Measurements from ENCODE around the gene TCF25. TPM values are rescaled to one million over a fixed set of nuclear protein-coding genes. Genes with fewer than 3 reads are reported as not detected.

Gene TCF25, protein sequence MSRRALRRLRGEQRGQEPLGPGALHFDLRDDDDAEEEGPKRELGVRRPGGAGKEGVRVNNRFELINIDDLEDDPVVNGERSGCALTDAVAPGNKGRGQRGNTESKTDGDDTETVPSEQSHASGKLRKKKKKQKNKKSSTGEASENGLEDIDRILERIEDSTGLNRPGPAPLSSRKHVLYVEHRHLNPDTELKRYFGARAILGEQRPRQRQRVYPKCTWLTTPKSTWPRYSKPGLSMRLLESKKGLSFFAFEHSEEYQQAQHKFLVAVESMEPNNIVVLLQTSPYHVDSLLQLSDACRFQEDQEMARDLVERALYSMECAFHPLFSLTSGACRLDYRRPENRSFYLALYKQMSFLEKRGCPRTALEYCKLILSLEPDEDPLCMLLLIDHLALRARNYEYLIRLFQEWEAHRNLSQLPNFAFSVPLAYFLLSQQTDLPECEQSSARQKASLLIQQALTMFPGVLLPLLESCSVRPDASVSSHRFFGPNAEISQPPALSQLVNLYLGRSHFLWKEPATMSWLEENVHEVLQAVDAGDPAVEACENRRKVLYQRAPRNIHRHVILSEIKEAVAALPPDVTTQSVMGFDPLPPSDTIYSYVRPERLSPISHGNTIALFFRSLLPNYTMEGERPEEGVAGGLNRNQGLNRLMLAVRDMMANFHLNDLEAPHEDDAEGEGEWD
- 70.6 and 108 TPM in 2 replicates for polyA plus RNA-seq

DNA sequence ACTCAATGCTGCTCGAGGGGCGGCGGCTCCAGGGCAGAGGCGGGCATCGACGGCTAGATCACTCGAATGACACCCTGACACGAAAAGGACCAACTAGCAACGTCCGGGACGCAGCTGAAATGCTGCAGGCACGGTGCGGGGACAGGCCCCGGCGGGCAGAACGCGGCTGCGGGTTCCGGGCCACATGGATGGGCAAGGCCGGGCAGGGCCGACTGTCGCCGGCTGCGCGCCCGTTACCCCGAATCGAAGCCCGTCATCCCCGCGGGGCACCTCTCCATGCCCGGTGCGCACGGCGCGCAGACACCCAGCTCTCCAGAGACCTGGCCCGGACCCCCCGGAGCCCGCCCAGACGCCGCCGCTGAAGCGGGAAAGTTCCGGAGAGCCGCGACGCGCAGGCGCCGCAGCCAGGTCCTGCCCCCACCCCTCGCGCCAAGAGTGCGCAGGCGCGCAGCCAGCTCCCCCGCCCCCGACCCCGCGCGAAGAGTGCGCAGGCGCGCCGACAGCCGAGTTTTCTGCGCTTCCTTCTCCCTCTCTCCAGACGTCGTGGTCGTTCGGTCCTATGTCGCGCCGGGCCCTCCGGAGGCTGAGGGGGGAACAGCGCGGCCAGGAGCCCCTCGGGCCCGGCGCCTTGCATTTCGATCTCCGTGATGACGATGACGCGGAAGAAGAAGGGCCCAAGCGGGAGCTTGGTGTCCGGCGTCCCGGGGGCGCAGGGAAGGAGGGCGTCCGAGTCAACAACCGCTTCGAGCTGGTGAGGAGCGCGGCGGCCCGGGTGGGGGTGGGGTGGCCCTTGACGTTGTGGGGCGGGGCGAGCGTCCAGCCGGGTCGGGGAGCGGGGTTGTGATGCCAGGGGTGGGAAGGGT lies at the start of gene TCF25:
TSS of gene TCF25 (plus strand) at position 484 of the 863 bp plus-strand sequence. CDS start at position 560, 76 bp downstream.

GRCh38 chr16:89828199-89828869 lies 45.1 kb upstream of the TCF25 start, which contains the start of gene SPIRE2:
Gene SPIRE2 (plus strand): TSS chr16:89828475. CDS start chr16:89828551, 76 bp downstream.

DNA sequence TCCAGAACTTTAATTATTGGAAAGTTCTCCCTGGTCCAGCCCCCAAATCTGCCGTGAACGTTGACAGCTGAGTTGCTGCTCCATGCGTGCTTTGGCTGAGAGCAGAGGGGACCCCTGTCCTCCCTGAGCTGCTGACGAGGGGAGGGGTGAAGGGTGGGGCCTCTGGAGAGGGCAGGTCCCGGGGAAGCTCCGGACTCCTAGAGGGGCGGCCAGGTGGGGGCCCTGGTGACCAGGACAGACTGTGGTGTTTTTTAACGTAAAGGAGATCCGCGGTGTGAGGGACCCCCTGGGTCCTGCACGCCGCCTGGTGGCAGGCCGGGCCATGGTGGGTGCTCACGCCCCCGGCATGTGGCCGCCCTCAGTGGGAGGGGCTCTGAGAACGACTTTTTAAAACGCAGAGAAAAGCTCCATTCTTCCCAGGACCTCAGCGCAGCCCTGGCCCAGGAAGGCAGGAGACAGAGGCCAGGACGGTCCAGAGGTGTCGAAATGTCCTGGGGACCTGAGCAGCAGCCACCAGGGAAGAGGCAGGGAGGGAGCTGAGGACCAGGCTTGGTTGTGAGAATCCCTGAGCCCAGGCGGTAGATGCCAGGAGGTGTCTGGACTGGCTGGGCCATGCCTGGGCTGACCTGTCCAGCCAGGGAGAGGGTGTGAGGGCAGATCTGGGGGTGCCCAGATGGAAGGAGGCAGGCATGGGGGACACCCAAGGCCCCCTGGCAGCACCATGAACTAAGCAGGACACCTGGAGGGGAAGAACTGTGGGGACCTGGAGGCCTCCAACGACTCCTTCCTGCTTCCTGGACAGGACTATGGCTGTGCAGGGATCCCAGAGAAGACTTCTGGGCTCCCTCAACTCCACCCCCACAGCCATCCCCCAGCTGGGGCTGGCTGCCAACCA lies 45.3 kb downstream of the TCF25 start, which contains the start of gene MC1R:
TSS of gene MC1R (plus strand) at position 410 of the 895 bp plus-strand sequence. CDS start at position 807, 397 bp downstream.

DNA sequence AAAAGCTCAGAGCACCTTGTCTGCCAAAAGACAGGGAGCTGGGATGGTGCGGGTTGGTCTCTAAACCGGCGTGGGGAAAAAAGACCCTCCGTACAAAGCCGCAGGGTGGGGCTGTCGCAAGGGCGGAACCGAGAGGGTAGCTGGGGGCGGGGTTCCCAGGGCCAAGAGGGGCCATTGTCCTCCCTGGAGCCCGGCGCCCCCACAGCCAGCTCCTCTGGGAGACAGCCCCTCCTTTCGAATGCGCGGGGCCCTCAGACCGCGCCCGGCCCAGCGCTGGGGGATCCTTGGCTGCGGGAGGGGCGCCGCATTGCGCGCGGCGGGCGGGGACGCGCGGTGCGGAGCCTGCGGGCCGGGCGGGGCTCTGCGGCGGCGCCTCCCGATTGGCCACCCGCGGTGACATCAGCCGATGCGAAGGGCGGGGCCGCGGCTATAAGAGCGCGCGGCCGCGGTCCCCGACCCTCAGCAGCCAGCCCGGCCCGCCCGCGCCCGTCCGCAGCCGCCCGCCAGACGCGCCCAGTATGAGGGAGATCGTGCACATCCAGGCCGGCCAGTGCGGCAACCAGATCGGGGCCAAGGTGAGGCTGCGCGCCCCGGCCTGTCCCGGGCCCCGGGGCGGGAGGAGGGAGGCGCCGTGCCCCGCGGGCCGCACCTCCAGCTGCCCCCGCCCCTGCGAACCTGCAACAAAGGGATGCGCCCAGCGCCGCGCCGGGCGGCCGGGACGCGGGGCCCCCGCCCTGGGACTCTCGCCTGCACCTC lies 49.7 kb downstream of the TCF25 start, which contains the start of gene TUBB3:
TSS of gene TUBB3 (plus strand) at position 459 of the 756 bp plus-strand sequence. CDS start at position 519, 60 bp downstream.

Other genes starting within 250 kb of the TCF25 start
- 2.6 and 4.8 TPM in 2 replicates for gene CHMP1A, start 215.9 kb upstream of the TCF25 start, polyA plus RNA-seq
- 2.5 and 5.0 TPM in 2 replicates for gene SPATA33, start 215.8 kb upstream of the TCF25 start, polyA plus RNA-seq
- 3.4 and 4.0 TPM in 2 replicates for gene CDK10, start 186.9 kb upstream of the TCF25 start, polyA plus RNA-seq
- gene SPATA2L, start 171.9 kb upstream of the TCF25 start, polyA plus RNA-seq = 0.73 and 1.2 TPM in 2 replicates
- 1.3 and 1.6 TPM in 2 replicates for gene VPS9D1, start 152.7 kb upstream of the TCF25 start, polyA plus RNA-seq
- gene ZNF276, start 152.1 kb upstream of the TCF25 start, polyA plus RNA-seq = 0.13 and 0.69 TPM in 2 replicates
- not detected in 2 replicates for gene FANCA, start 56.9 kb upstream of the TCF25 start, polyA plus RNA-seq
- 0.84 and 1.6 TPM in 2 replicates for gene SPIRE2, start 45.1 kb upstream of the TCF25 start, polyA plus RNA-seq
- gene MC1R, start 45.3 kb downstream of the TCF25 start, polyA plus RNA-seq = 0.09 and 1.0 TPM in 2 replicates
- gene TUBB3, start 49.8 kb downstream of the TCF25 start, polyA plus RNA-seq = 77.9 and 96.8 TPM in 2 replicates
- 25.1 and 30.8 TPM in 2 replicates for gene DEF8, start 75.2 kb downstream of the TCF25 start, polyA plus RNA-seq
- 36.5 and 52.1 TPM in 2 replicates for gene DBNDD1, start 145.9 kb downstream of the TCF25 start, polyA plus RNA-seq
- gene PRDM7, start 203.7 kb downstream of the TCF25 start, polyA plus RNA-seq = 0.18 TPM in 1 of 2 replicates, not detected in the other

Measured in Purkinje cell (primary cell).